Esophagus squamous epithelium (tissue), 4 donors: ENCODE data around the gene ICAM4.

Experiments
- POLR2A ChIP-seq, 4 donors: fragments of 450-650 bp; IDR thresholded peaks; one replicate each; pipeline ENCODE4 v1.6.1; 2017; ENCODE audit warnings: antibody characterized with exemption in 4 of 4, mild to moderate bottlenecking in 4 of 4, moderate library complexity in 3 of 4
- TF ChIP-seq, protein P1 (sequence below), 6 experiments: fragments of 450-650 bp in 4 of 6; fragments of 200-600 bp in 2 of 6; sonication (generic) in 2 of 6; IDR thresholded peaks; one replicate each; pipeline ENCODE4 v1.5.1; 2016 to 2019; ENCODE audit warnings: antibody characterized with exemption in 6 of 6, mild to moderate bottlenecking in 4 of 6, moderate library complexity in 4 of 6

DNA sequence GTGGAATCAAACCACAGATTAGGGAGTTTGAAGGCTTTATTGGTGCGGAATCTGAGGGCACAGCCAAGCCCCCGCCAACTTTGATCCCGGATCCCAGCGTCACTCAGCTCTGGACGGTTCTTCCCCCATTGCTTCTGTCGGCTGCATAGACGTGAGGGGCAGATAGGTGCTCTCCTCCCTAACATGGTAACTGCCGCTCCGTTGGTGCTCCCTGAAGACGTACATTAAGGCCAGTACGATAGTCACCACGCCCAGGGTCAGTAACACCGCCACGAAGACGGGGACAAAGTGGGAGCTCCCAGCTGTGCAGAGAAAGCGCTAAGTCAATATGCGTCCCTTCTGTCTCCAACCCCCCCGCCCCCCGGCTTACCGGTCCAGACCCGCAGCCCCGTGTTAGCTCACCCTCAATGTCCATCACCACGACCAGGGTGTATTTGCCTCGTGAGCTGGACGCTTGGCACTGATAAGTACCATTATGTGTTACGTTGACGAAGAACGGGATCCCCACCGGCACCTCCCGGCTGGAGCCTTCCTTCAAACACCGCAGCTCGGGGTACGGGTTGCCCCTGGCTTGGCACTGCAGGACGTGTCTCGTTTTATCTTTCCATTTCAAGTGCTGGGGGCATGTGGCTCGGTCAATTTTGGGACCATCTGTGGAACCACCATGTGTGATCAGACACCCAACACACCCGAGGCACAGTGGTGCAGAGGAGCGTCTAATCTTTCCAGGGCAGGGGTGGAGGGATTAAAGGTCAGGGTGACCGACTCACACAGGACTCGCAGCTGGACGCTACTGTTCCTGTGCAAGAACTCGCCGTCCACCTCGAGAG, 47.2 kb downstream of the ICAM4 start:
- TF ChIP-seq, protein P1, sequence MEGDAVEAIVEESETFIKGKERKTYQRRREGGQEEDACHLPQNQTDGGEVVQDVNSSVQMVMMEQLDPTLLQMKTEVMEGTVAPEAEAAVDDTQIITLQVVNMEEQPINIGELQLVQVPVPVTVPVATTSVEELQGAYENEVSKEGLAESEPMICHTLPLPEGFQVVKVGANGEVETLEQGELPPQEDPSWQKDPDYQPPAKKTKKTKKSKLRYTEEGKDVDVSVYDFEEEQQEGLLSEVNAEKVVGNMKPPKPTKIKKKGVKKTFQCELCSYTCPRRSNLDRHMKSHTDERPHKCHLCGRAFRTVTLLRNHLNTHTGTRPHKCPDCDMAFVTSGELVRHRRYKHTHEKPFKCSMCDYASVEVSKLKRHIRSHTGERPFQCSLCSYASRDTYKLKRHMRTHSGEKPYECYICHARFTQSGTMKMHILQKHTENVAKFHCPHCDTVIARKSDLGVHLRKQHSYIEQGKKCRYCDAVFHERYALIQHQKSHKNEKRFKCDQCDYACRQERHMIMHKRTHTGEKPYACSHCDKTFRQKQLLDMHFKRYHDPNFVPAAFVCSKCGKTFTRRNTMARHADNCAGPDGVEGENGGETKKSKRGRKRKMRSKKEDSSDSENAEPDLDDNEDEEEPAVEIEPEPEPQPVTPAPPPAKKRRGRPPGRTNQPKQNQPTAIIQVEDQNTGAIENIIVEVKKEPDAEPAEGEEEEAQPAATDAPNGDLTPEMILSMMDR (IDR thresholded peaks at IDR 0.05), result no peak
- TF ChIP-seq POLR2A (IDR thresholded peaks at IDR 0.05), result no peak
